ENCODE measurements around the gene SLC13A4. TPM values are rescaled to one million over a fixed set of nuclear protein-coding genes. Genes with fewer than 3 reads are reported as not detected.

The SLC13A4 gene
- total and polyA plus RNA-seq, 2 of the 4 experiments (the other 2 are of a cell fraction) = 0.10 TPM; not detected in 1

DNA sequence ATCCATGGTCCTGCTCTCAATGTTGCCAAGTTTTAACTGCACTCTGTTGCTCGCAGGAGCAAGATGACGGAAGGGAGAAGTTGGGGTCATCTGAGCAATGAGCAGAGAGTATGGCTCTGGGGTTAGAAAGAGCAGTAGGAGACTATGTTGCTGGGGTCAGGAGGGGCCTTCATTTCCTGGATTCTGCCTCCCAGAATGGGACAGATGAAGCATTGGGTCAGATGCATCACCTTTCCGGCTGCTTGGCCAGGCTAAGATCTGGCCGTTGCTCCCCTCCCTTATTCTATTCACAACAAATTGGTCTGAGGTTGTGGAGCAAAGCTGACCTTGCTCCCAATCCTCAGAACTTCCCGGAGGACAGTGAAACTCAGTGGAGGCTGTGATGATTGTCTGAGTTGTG, 43.3 kb downstream of the SLC13A4 start:
- 93% methylated on average over 3 of the region's 5 CpGs; no CpG with 5 or more reads in 1 of the 2 experiments for WGBS, 2 experiments (ENCODE audit: extremely low coverage in 2 of 2, insufficient read length in 1 of 2)
- Histone ChIP-seq H2BK15ac (ENCODE audit: low read depth, low read length) (peak overlapping the region; percentile 31; the same call in 1 of the 3 replicates), H3K9me1 (ENCODE audit: insufficient read depth, low read length) (peaks cover 32% of the 10 kb centered on the region), H3K14ac (replicated peaks; ENCODE audit: low read depth, low read length) (peak overlapping the region; percentile 17), H3K23ac (ENCODE audit: low read depth, low read length) (peak overlapping the region; percentile 34; the same call in 1 of the 2 replicates), H3K9me3 (ENCODE audit: control insufficient read depth, insufficient read depth, low read length) (no peaks in the 10 kb centered on the region), H3K4ac (ENCODE audit: low read depth, low read length) (peak overlapping the region; percentile 65), H2AFZ (replicated peaks; ENCODE audit: low read length, poor library complexity) (no peak overlapping the region), H2BK120ac (ENCODE audit: low read depth, low read length) (peak overlapping the region; percentile 71), H3K18ac (ENCODE audit: low read depth, low read length) (peak overlapping the region; percentile 37; the same call in 1 of the 2 replicates), H4K20me1 (ENCODE audit: insufficient read depth, low read length) (0 out of 2 replicates have a peak, but pooled peaks cover 6% of the 10 kb centered on the region), H3K27me3 (ENCODE audit: control insufficient read depth, insufficient read depth, low read length) (no peaks in the 10 kb centered on the region), H2AK9ac (replicated peaks; ENCODE audit: low read depth, low read length, poor library complexity) (no peak overlapping the region), H2BK5ac (ENCODE audit: low read depth, low read length, poor library complexity, severe bottlenecking) (no peak overlapping the region), H4K5ac (ENCODE audit: low read depth, low read length) (no peak overlapping the region; the same call in 1 of the 2 replicates), H2BK20ac (ENCODE audit: low read depth, low read length) (peak overlapping the region; percentile 33; the same call in 1 of the 2 replicates), H3K79me1 (ENCODE audit: low read depth in 1 of 2, low read length in 2 of 2) (peaks cover 27 to 60% of the 10 kb centered on the region in 2 experiments), H3K36me3 (ENCODE audit: control insufficient read depth, insufficient read depth, low read length) (peaks cover 3% of the 10 kb centered on the region; the same call in 1 of the 2 replicates), H3K4me1 (ENCODE audit: control insufficient read depth, insufficient read depth, low read length) (peaks cover 15% of the 10 kb centered on the region), H3K9ac (ENCODE audit: low read depth, low read length) (no peak overlapping the region), H3K56ac (ENCODE audit: extremely low read depth, insufficient read depth, low read length) (no peak overlapping the region), H3K4me2 (ENCODE audit: low read depth, low read length) (no peak overlapping the region), H2AK5ac (ENCODE audit: low read depth, low read length) (peak overlapping the region; percentile 89), H4K91ac (ENCODE audit: insufficient read depth, low read depth, low read length) (no peak overlapping the region; the same call in 1 of the 2 replicates), H4K8ac (ENCODE audit: low read depth in 2 of 2, low read length in 2 of 2) (peak overlapping the region in 1 of 2 experiments; percentile 17; a peak in 1 of 4 replicates), H3K4me3 (ENCODE audit: insufficient read depth, low read depth, low read length) (no peak overlapping the region), H3K27ac (ENCODE audit: insufficient read depth, low read length) (peak overlapping the region; percentile 40; the same call in 1 of the 2 replicates)
- ChIA-PET POLR2A (ENCODE audit: unreplicated experiment) (no interaction called here), CTCF (interaction anchor here (0.6 kb wide), 1 partner anchor 156 kb away, joined by 3 read pairs; no protein-coding TSS in a partner anchor)
- in situ Hi-C loops (cut with MboI; ENCODE audit: low sequenced_read_pairs) (no loop called here), intact Hi-C loops (cut with micrococcal nuclease) (no loop called here), dilution Hi-C loops (cut with HindIII; ENCODE audit: low sequenced_read_pairs, unreplicated experiment) (no loop called here)
- ATAC-seq (ENCODE audit: low read depth) (no peak), DNase-seq (no peak)
- TF ChIP-seq SMC3 (IDR thresholded peaks at IDR 0.05; ENCODE audit: low read depth, low read length) = no peak
- no peak for TF ChIP-seq RCOR1 (IDR thresholded peaks at IDR 0.05; ENCODE audit: insufficient replicate concordance, low read length)
- TF ChIP-seq, protein P1, sequence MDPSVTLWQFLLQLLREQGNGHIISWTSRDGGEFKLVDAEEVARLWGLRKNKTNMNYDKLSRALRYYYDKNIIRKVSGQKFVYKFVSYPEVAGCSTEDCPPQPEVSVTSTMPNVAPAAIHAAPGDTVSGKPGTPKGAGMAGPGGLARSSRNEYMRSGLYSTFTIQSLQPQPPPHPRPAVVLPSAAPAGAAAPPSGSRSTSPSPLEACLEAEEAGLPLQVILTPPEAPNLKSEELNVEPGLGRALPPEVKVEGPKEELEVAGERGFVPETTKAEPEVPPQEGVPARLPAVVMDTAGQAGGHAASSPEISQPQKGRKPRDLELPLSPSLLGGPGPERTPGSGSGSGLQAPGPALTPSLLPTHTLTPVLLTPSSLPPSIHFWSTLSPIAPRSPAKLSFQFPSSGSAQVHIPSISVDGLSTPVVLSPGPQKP (IDR thresholded peaks at IDR 0.05; ENCODE audit: borderline replicate concordance, low read depth, low read length) = no peak
- no peak for TF ChIP-seq RAD21 (IDR thresholded peaks at IDR 0.05; ENCODE audit: low read length)
- TF ChIP-seq, protein P2, sequence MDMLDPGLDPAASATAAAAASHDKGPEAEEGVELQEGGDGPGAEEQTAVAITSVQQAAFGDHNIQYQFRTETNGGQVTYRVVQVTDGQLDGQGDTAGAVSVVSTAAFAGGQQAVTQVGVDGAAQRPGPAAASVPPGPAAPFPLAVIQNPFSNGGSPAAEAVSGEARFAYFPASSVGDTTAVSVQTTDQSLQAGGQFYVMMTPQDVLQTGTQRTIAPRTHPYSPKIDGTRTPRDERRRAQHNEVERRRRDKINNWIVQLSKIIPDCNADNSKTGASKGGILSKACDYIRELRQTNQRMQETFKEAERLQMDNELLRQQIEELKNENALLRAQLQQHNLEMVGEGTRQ (IDR thresholded peaks at IDR 0.05; ENCODE audit: low read depth, low read length) = no peak
- TF ChIP-seq MAZ (IDR thresholded peaks at IDR 0.05; ENCODE audit: borderline replicate concordance, low read depth, low read length) = no peak
- no peak for TF ChIP-seq BHLHE40 (IDR thresholded peaks at IDR 0.05; ENCODE audit: low read depth, low read length)
- TF ChIP-seq MAFK (IDR thresholded peaks at IDR 0.05; ENCODE audit: low read depth, low read length) = no peak
- TF ChIP-seq NFE2L2 (IDR thresholded peaks at IDR 0.05; ENCODE audit: low read depth, low read length) = no peak
- no peak for TF ChIP-seq RFX5 (IDR thresholded peaks at IDR 0.05; ENCODE audit: low read depth, low read length)
- TF ChIP-seq POLR2A (IDR thresholded peaks at IDR 0.05; ENCODE audit: low read depth, low read length) = no peak
- TF ChIP-seq FOS (IDR thresholded peaks at IDR 0.05; ENCODE audit: low read depth, low read length) = no peak
- TF ChIP-seq CHD1 (IDR thresholded peaks at IDR 0.05; ENCODE audit: low read depth, low read length) = no peak
- TF ChIP-seq, protein P3, sequence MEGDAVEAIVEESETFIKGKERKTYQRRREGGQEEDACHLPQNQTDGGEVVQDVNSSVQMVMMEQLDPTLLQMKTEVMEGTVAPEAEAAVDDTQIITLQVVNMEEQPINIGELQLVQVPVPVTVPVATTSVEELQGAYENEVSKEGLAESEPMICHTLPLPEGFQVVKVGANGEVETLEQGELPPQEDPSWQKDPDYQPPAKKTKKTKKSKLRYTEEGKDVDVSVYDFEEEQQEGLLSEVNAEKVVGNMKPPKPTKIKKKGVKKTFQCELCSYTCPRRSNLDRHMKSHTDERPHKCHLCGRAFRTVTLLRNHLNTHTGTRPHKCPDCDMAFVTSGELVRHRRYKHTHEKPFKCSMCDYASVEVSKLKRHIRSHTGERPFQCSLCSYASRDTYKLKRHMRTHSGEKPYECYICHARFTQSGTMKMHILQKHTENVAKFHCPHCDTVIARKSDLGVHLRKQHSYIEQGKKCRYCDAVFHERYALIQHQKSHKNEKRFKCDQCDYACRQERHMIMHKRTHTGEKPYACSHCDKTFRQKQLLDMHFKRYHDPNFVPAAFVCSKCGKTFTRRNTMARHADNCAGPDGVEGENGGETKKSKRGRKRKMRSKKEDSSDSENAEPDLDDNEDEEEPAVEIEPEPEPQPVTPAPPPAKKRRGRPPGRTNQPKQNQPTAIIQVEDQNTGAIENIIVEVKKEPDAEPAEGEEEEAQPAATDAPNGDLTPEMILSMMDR (conservative IDR thresholded peaks at IDR 0.05; ENCODE audit: low read depth, low read length) = no peak
- TF ChIP-seq CEBPB (IDR thresholded peaks at IDR 0.05; ENCODE audit: low read depth, low read length) = no peak
- TF ChIP-seq MXI1 (IDR thresholded peaks at IDR 0.05; ENCODE audit: borderline replicate concordance, low read depth, low read length) = no peak
- BruUV-seq (replicated peaks) = no TSS peak

All from IMR-90 (cell line).